ENCODE measurements around the gene CDR2. TPM values are rescaled to one million over a fixed set of nuclear protein-coding genes. Genes with fewer than 3 reads are reported as not detected.

Gene CDR2
- total and polyA plus RNA-seq, 9 donors = 12.7 to 30.3 (median 22.9) TPM

DNA sequence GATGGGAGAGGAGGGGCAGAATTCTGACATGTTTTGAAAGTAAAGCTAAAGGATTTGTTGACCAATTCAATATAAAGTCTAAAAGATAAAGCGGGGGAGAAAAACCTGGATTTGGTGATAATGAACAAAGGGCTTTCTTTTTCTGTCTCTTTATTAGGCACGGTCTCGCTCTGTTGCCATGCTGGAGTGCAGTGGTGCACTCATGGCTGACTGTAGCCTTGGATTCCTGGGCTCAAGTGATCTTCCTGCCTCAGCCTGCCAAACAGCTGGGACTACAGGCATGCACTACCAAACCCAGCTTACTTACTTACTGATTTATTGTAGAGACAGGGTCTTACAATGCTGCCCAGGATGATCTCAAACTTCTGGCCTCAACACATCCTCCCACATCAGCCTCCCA is 7.5 kb downstream of the CDR2 start:
- DNase-seq = no peak
- Histone ChIP-seq H3K4me3 (no peak overlapping the region), H3K27ac (no peak overlapping the region), H3K27me3 (no peaks in the 10 kb centered on the region), H3K36me3 (no peaks in the 10 kb centered on the region), H3K4me1 (ENCODE audit: insufficient read depth) (no peaks in the 10 kb centered on the region), H3K9me3 (no peaks in the 10 kb centered on the region)
- WGBS, 3 donors = 92 to 95% (median 94%) methylated on average over 3 of the region's 3 CpGs
- intact Hi-C loops (cut with DNase I) = no loop called here
- TF ChIP-seq POLR2A (IDR thresholded peaks at IDR 0.05) = no peak
- TF ChIP-seq EP300 (IDR thresholded peaks at IDR 0.05) = no peak
- TF ChIP-seq, protein P1, sequence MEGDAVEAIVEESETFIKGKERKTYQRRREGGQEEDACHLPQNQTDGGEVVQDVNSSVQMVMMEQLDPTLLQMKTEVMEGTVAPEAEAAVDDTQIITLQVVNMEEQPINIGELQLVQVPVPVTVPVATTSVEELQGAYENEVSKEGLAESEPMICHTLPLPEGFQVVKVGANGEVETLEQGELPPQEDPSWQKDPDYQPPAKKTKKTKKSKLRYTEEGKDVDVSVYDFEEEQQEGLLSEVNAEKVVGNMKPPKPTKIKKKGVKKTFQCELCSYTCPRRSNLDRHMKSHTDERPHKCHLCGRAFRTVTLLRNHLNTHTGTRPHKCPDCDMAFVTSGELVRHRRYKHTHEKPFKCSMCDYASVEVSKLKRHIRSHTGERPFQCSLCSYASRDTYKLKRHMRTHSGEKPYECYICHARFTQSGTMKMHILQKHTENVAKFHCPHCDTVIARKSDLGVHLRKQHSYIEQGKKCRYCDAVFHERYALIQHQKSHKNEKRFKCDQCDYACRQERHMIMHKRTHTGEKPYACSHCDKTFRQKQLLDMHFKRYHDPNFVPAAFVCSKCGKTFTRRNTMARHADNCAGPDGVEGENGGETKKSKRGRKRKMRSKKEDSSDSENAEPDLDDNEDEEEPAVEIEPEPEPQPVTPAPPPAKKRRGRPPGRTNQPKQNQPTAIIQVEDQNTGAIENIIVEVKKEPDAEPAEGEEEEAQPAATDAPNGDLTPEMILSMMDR (IDR thresholded peaks at IDR 0.05) = no peak

- WGBS, 3 donors = 97 to 100% (median 99%) methylated on average over 2 of the region's 2 CpGs
- H3K27me3 ChIP-seq = no peaks in the 10 kb centered on the region
- intact Hi-C loops (cut with DNase I) = no loop called here
- no peaks in the 10 kb centered on the region for H3K9me3 ChIP-seq
- H3K4me3 ChIP-seq = no peak overlapping the region
- no peak overlapping the region for H3K27ac ChIP-seq
- H3K36me3 ChIP-seq = no peaks in the 10 kb centered on the region
- TF ChIP-seq EP300 (IDR thresholded peaks at IDR 0.05) = no peak
- TF ChIP-seq POLR2A (IDR thresholded peaks at IDR 0.05) = no peak
- TF ChIP-seq, protein P1 (IDR thresholded peaks at IDR 0.05) = no peak
- H3K4me1 ChIP-seq (ENCODE audit: insufficient read depth) = no peaks in the 10 kb centered on the region
- DNase-seq = no peak
Measured at GRCh38 chr16:22366371-22366770, 8.0 kb downstream of the CDR2 start.

- DNase-seq = no peak
- Histone ChIP-seq H3K4me1 (ENCODE audit: insufficient read depth) (no peaks in the 10 kb centered on the region), H3K27ac (no peak overlapping the region), H3K27me3 (no peaks in the 10 kb centered on the region), H3K36me3 (no peaks in the 10 kb centered on the region), H3K9me3 (no peaks in the 10 kb centered on the region), H3K4me3 (no peak overlapping the region)
- 81 to 89% (median 82%) methylated on average over 2 of the region's 2 CpGs for WGBS, 3 donors
- TF ChIP-seq POLR2A (IDR thresholded peaks at IDR 0.05) = no peak
- intact Hi-C loops (cut with DNase I) = no loop called here
Measured at GRCh38 chr16:22364241-22364640, 10.2 kb downstream of the CDR2 start.

DNA sequence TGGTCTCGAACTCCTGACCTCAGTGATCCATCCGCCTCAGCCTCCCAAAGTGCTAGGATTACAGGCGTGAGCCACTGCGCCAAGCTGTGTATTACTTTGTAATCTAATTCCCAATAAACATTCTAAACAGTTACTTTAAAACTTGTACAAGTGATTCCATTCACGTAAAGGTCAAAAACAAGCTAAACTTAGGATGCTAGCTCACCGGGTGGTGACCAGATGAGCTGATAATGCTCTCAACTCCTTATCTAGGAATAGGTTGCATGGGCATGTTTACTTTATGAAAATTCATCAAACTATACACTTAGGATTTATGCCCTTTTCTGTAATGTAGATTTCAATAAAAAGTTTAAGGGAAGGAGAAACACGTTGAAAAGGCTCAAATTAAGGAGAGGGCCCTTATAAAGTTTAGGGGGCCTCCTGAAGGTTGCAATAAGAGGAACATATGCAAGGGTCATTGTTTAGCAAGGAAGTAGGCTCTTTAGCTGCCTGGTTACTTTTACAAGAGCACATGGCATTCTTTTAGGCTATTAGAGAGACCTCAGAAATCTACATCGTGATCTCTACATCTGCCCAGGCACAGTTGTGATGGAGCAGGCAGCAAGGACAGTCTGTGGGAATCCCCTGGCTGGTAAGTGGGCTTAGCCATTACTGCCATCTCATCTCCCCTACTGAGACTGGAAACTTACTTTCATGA is 13.3 kb downstream of the CDR2 start:
- intact Hi-C loops (cut with DNase I) = no loop called here
- H3K9me3 ChIP-seq = no peaks in the 10 kb centered on the region
- no peak for DNase-seq
- WGBS, 3 donors = 89 to 91% (median 90%) methylated on average over 8 of the region's 8 CpGs
- H3K4me1 ChIP-seq (ENCODE audit: insufficient read depth) = no peaks in the 10 kb centered on the region
- H3K27me3 ChIP-seq = no peaks in the 10 kb centered on the region
- no peak overlapping the region for H3K27ac ChIP-seq
- no peak overlapping the region for H3K4me3 ChIP-seq
- no peak for TF ChIP-seq POLR2A (IDR thresholded peaks at IDR 0.05)
- TF ChIP-seq EP300 (IDR thresholded peaks at IDR 0.05) = no peak
- TF ChIP-seq, protein P1 (IDR thresholded peaks at IDR 0.05) = no peak
- no peaks in the 10 kb centered on the region for H3K36me3 ChIP-seq

DNA sequence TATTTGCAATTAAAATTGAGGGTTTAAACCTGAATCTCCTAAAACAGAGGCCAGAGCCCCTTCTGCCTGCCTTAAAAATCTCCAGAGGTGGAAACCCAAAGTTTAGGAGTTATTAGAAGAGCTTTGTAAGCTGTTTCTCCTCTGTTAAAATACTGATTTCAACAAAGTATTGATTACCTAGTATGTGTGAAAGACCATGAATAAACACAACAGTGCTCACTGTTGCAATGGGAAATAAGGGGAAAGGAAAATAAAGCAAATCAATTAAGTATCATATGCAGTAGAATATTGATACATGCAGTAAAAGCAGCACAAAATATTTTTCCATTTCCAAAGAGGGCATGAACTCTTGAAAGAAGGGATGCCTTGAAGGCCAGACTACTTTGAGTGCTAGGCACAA is 14.7 kb downstream of the CDR2 start:
- H3K9me3 ChIP-seq = no peaks in the 10 kb centered on the region
- no peak for TF ChIP-seq POLR2A (IDR thresholded peaks at IDR 0.05)
- no peaks in the 10 kb centered on the region for H3K36me3 ChIP-seq
- DNase-seq = no peak
- intact Hi-C loops (cut with DNase I) = no loop called here
- H3K27ac ChIP-seq = no peak overlapping the region
- H3K27me3 ChIP-seq = no peaks in the 10 kb centered on the region
- H3K4me1 ChIP-seq (ENCODE audit: insufficient read depth) = no peaks in the 10 kb centered on the region
- no peak overlapping the region for H3K4me3 ChIP-seq

All from ovary (tissue), 9 donors.